SW480 (cell line): Measurements from ENCODE around the gene APC.

Experiments
- DNase-seq: peaks from one replicate; pipeline ENCODE4 v3.0.0-alpha.2; 2016; ENCODE audit warnings: low spot score

Gene APC

GRCh38 chr5:112784726-112785125 lies 47.0 kb downstream of the APC start:
- no peak for DNase-seq

GRCh38 chr5:112787261-112787660 lies 49.6 kb downstream of the APC start:
- DNase-seq = no peak

GRCh38 chr5:112787896-112788295 lies 50.2 kb downstream of the APC start:
- no peak for DNase-seq

- no peak for DNase-seq
Measured at GRCh38 chr5:112793201-112793600, 55.5 kb downstream of the APC start.

- no peak for DNase-seq
Measured at GRCh38 chr5:112794410-112794809, 56.7 kb downstream of the APC start.

GRCh38 chr5:112795342-112795741 lies 57.7 kb downstream of the APC start:
- DNase-seq = no peak

- DNase-seq = no peak
Measured at GRCh38 chr5:112795944-112796678, 58.4 kb downstream of the APC start.

GRCh38 chr5:112799661-112800060 lies 62.0 kb downstream of the APC start:
- no peak for DNase-seq

GRCh38 chr5:112800891-112801290 lies 63.2 kb downstream of the APC start:
- no peak for DNase-seq

GRCh38 chr5:112811023-112811422 lies 73.3 kb downstream of the APC start:
- DNase-seq = no peak

GRCh38 chr5:112812549-112812948 lies 74.9 kb downstream of the APC start:
- DNase-seq = no peak

GRCh38 chr5:112820246-112820645 lies 82.6 kb downstream of the APC start:
- DNase-seq = no peak

GRCh38 chr5:112822456-112822855 lies 84.8 kb downstream of the APC start:
- no peak for DNase-seq

GRCh38 chr5:112823181-112823580 lies 85.5 kb downstream of the APC start:
- no peak for DNase-seq

GRCh38 chr5:112823656-112824055 lies 86.0 kb downstream of the APC start:
- no peak for DNase-seq

GRCh38 chr5:112824197-112824596 lies 86.5 kb downstream of the APC start:
- DNase-seq = no peak

- DNase-seq = no peak
Measured at GRCh38 chr5:112830378-112830777, 92.7 kb downstream of the APC start.

GRCh38 chr5:112833971-112834370 lies 96.3 kb downstream of the APC start:
- DNase-seq = no peak

GRCh38 chr5:112844489-112844888 lies 106.8 kb downstream of the APC start:
- DNase-seq = no peak

- no peak for DNase-seq
Measured at GRCh38 chr5:112846556-112846955, 108.9 kb downstream of the APC start.

- no peak for DNase-seq
Measured at GRCh38 chr5:112847306-112847705, 109.6 kb downstream of the APC start.

GRCh38 chr5:112848116-112848811 lies 110.6 kb downstream of the APC start:
- peak; percentile 83 for DNase-seq

GRCh38 chr5:112849912-112850311 lies 112.2 kb downstream of the APC start:
- DNase-seq = no peak

GRCh38 chr5:112854651-112855050 lies 117.0 kb downstream of the APC start:
- no peak for DNase-seq
